Pons (tissue), 1 donor: ENCODE measurements around the gene P2RY6.

ENCODE experiments used
- DNase-seq: peaks from one replicate; pipeline ENCODE4 v3.0.0-alpha.2; 2016; ENCODE audit warnings: low spot score

P2RY6 gene

DNA sequence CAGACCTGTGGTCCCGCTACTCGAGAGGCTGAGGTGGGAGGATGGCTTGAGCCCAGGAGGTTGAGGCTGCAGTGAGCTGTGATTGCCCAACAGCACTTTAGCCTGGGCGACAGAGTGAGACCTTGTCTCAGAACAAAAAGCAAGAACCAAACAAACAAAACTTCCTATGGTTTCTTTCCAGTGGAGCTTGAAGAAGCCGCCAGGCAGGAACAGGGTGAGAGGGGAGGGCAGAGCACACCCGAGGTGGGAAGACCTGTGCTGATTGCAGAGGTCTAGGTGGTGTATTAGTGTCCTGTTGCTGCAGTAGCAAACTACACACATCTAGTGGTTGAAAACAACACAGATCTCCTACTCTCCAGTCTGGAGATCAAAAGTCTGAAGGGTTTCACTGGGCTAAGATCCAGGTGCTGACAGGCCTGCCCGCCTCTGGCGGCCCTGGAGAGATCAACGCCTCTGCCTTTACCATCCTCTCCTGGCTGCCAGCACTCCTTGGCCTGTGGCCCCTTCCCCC lies 46.4 kb downstream of the P2RY6 start:
- no peak for DNase-seq

DNA sequence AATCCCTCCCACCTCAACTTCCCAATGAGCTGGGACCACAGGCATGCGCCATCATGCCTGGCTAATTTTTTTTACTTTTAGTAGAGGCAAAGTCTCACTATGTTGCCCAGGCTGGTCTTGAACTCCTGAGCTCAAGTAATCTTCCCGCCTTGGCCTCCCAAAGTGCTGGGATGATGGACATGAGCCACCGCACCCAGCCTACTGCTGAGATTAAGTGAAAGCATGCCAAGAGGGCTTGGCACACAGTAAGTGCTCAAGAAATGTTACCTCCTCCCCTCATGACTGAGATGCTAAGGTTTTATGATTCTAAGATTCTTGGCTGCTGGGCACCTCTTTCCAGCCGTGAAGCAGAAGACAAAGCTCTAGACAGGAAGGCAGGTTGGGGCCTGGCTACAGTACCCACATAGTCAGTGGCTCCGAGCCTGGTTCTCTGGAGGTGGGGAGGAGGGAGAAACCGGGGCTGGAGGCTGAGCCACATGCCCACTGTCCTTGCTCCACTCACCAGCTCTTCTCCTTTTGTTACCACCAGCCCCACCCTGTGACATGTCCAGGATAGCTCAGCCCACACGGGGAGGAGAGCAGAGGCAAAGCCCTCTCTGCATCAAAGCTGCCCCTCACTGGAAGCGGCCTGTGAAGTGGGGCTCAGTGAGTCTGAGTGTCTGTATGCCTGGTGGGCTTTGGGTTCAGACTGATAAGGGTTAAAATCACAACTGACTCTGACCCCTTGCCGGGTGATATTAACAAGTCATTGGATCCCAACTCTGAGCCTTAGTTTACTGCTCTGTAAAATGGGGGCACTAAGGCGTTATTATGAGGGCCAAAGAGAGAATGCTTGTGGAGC lies 48.8 kb downstream of the P2RY6 start:
- no peak for DNase-seq

DNA sequence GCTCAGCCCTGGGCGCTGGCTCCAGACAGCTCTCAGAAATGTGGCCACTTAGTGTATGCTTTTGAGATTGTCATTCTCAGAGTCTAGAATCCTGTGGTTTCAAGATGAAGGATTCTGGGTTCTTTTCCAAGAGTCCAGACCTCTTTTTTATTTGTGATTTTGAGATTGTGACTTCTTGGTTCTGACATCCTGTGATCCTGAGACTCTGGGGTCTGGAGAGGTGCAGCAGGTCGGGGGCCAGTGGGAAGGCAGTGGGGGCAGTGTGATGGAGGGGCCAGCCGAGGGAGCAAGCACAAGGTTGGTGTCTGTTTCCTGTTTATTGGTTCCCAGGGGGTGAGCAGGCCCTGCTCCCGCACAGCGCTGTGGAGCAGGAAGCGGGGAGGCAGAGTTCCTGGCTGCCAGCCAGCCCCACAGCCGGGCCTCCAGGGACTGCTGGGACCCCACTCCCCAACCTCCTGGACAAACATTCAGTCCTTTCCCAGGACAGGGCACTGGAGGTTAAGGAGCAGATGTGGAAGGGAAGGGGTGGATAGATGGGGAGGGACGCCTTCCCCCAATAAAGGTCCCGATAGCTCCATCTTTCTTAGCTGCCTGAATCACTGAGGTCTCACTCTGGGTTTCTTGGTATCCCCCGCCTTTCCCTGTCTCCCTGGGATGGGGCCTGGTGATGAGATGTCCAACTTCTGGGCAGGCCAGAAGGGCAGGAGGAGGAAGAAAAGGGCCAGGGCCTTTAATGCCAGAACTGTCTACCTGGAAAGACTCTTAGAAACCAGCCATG lies 49.7 kb downstream of the P2RY6 start:
- DNase-seq: no peak

DNA sequence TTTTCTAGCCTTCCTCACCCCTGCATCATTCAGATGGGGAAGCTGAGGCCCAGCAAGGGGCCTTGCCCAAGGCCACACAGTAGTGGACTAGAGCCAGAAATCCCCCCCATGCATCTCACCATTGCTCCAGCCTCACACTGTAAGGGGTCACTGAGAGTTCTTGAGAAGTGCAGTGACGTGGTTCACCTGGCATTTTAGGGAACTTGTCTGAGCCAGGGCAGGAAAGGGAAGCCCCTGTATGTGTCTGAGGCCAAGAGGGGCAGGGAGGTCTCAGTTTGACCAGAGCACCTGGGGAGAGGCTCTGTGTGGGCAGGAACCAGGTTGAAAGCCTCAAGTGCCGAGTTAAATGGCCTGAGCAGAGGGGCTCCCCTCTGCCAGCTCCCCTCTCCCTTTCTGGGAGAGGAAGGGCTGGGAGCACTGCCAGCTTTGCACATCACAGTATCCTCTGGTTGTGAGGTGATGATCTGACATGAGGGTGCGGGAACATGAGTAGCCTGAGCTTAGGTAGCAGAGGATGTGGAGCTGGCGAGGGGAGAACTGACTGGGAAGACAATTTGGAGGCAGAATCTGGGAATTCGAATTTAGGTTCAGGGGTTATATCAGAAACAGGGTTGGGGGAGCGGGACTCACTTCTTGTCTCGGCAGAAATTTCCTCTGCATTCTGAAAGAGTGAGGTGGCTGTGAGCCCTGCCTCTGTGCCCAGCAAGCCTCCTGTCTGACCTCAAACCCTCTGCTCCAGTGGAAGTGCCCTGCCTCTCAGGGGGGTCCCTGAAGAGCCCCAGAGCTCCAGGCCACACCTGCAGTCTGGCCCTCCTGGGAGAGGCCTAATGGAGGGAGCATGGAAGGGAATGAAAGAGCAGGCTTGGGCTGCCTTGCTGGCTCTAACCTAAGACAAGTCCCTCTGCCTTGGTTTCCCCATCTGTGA lies 50.5 kb downstream of the P2RY6 start:
- DNase-seq: no peak

DNA sequence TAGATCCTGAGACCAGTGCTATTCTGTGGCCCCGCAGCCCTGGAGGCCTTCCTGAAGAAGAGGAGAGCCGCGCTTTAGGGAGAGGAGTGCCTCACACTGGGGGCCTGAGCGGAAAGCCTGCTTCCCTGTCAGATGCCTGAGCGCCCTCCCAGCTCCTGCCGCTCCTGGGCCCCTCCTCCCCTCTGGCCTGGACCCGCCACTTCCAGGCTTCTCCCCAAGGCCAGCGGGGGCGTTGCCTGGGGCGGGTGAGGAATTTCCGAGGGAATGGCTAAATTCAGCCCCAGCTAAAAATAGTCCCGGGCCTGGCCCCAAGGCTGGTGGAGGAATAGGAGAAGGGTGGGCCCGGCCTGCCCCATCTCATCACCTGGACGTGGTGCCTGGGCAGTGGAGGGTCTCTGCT lies 51.3 kb downstream of the P2RY6 start:
- no peak for DNase-seq

DNA sequence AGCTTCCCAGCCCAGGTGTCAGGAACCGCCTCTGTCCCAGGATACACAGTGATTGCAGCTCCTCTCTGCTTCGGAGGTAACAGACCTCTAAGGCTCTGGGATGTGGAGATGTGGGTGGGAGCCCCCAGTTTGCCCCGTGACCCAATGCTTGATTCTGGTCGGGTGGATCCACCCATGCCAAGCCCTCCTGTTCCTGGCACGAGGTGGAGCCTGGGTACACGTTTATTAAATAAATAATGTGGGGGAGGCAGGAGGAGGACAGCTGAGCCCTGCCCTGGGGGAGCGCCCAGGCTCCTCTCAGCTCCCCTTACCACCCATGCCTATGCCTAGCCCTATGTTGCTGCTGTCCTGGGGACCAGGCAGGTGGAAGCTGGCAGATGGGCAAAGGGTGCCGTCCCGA lies 52.0 kb downstream of the P2RY6 start:
- no peak for DNase-seq

DNA sequence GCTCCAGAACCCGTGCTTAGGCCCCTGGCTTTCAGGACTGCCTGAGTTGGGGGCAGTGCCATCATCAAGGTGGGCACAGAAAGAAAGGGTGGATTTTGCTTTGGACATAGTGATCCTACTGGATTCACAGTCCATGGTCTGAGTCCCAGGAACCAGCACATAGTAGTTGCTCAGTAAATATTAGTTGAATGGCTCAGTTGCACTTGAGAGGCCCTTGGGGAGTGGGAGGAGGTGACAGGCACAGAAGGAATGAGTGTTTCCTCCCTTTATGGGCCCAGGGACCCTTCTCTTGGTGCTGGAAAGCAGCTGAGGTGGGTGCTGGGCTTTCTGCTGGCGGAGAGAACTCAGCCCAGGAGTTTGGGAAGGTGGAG lies 52.5 kb downstream of the P2RY6 start:
- DNase-seq: no peak

DNA sequence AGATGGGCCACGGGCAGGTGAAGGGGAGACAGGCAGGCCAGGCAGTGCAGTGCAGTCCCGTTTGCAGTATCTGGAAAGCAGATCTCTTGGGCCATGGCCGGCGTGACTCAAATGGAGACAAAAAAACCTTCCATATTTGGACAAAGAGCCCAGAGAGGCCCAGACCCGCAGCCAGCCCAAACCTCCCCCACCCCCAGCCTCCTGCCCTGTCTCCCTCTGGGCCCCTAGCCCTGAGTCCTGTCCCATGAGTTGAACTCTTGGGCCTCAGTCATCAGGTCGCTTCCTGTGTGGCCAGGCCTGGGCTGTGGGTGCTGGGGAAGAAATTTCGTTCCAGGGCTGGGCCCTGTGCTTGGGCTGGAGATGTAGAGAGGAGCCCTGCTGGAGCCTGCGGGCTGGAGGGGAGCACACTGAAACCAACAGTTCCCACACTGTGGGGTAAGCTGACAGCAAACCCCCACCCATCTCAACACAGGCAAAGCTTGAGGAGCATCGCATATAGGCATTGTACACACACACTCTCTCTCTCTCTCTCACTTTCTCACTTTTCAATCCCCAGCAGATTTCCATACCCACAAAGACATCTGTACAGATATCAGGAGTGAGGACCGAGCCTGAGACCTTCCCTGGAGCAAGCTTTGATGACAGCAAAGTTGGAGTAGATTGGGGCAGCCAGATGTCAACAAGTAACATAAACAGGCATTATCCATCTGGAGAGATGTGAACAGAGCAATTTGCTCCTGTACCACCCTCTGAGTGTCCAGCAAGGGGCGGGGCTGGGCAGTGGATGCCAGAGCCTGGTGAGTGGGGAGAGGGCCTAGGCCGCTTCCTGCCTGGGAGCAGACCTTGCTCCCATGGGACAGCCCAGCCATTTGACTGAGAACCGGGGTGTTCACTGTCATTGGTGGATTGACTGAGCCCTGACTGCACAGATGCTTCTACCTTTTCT lies 53.2 kb downstream of the P2RY6 start:
- DNase-seq: no peak

DNA sequence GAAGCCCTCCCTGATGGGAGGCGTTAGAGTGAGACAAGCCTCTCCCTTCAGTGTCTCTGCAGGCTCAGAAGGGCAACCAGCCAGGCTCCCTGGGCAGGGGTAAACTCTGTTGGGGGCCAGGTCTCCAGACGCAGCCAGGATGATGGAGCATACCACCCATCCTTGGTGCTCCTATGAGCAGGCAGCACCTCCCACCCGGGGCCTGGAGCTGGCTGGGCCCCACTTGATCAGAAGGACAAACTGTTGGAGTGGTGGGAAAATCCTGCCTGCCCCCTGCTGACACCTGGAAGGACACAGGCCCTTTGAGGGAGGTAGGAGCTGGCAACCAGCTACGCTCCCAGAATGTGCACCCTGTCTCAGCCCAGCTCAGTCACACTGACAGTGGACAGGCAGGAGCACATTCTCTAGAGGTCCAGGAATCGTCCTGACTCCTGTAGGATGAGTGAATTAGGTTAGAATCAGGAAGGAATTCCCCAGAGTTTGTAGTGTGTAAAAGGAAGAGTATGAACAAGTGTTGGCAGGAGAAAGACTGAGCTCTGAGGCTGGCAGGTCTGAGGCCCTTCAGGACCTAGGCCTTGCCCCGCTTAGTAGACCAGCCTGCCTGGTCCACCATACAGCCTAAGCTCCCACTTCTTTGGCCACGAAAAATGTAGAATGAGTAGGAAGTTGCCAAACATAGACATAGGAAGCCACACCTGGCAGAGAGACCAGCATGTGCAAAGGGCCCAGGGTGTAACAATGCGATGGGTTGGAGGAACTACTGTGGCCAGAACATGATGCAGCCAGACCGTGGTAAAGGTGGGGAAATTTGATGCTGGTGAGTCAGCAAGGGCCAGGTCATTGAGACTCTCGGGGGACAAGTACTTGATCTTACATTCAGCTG lies 55.0 kb downstream of the P2RY6 start:
- DNase-seq: no peak

DNA sequence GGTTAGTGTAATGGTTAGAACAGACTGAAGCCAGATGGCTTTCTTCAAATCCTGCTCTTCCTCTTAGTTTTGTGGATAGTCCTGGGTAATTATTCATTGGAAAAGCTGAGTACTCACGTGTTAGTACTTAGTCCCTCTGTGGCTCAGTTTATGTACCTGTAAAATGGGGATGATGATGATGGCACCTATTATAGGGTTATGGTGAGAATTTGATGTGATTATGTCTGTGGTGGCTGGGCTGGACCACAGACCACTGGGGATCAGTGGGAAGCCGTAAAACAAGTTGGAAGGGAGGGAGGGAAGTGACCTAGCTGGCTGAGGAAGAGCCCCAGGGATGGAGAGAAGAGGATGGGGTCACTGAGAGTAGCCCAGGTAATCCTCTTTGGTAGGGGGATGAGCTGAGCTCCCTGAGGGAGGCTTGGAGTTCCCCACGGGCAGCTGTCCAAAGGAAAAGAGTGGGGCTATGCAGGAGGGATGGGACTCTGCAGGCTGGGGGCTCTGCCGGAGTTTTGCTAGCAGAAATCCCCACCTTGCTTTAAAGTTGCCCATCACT lies 55.8 kb downstream of the P2RY6 start:
- no peak for DNase-seq

DNA sequence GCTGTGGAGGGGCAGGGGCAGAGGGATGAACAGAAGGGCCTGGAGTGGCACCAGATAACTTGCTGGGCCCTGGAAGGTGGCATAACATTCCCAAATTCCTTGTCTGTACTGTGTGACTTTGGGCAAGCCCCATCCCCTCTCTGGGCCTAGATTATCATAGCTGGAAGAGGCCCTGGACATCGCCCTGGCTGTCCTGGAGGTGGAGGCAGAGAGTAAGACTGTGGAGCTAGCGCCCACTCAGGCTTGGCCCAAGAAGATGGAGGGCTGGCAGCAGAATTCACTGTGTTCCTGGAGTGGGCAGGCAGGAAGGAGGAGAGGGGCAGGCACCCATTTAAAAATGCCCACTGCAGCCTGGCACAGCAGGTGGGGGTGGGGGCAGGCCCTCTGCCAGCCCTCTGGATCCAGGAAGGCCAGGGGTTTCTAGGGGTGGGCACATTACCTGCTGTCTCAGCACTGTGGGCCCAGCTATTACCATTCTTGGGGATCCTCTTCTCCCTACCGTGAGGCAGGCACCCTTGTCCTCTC lies 58.5 kb downstream of the P2RY6 start:
- DNase-seq: no peak

DNA sequence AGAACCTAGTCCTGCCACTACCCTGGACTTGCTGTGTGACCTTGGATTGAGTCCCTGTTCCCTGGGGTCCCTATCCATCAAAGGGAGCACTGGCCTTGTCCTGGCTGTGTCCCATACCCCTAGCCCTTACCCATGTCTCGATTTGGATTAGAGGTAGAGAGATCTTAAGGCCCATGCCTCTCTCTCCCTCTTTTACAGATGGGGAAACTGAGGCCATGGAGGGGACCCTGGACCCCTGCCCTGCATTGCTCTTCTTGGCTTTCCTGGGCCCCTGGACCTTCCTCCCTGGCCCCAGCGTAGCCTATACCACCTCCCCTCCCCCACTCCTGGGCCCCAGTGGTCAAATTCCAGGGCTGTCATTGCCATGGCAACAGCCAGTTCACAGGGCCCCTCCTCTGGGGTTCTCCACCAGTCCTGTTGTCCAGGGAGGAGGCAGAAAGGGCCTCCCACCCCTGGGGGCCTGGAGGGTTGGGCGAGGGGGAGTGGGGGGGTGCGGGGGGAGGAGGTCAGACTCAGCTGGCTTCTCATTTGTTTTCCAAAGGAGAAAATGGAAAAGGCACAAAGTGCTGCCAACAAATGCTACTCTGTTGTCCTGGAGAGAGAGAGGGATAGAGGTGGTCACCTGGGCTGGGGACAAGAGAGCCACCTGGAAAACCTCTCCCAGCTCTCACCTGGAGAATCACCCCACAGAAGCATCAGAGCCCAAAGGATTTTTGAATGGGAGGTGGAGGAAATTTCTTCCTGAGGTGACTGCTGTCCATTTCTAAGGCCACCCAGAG lies 59.2 kb downstream of the P2RY6 start:
- DNase-seq: no peak

DNA sequence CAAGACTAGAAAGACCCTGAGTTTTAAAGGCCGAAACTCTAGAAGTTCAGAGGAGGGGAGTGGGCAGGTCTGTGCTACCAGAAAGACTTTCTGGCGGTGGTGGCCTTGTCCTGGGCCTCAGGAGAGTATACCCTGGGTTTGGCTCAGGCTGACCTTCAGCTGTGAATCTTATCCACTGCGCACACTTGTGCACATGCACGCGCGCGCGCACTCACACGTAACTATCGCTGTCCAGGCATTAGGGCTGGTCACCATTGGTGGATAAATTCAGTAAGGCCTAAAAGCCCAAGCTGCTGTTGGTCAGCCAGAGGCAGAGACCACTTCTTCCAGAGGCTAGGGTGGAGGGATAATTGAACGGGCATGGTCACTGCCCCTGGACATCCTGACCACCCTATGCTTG lies 61.0 kb downstream of the P2RY6 start:
- DNase-seq: no peak

DNA sequence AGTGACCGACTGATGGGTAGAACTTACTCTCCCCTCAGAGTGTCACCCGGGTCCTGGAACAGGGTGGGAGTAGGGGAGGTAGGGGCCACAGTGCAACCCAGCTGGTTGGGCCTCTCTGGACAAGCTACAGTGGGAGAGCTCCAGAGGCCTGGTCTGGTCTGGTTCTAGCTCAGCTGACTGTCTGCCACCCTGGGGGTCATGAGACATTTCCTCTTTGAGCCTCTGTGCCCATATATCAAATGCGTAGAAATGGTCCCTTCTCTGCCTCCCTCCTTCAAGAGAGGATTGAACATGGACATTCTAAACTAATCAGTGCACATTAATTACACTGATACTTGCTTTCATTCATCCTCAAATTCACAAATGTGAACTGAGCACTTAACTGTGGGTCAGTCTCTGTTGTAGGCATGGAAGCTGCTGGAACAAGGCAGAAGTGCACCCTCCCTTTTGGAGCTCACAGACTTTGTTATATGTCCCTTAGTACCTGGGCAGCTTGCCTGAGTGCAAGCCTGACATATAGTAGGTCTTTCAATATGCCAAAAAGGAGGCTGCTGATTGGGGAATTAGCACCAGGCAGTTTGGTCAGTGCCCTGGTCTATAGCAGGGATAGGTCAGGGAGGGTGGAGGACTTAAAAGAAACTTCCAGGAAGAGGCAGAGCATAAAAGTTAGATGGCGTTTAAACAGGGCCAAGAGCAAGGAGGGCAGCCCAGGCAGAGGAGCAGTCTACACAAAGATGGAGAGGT lies 61.7 kb downstream of the P2RY6 start:
- no peak for DNase-seq

DNA sequence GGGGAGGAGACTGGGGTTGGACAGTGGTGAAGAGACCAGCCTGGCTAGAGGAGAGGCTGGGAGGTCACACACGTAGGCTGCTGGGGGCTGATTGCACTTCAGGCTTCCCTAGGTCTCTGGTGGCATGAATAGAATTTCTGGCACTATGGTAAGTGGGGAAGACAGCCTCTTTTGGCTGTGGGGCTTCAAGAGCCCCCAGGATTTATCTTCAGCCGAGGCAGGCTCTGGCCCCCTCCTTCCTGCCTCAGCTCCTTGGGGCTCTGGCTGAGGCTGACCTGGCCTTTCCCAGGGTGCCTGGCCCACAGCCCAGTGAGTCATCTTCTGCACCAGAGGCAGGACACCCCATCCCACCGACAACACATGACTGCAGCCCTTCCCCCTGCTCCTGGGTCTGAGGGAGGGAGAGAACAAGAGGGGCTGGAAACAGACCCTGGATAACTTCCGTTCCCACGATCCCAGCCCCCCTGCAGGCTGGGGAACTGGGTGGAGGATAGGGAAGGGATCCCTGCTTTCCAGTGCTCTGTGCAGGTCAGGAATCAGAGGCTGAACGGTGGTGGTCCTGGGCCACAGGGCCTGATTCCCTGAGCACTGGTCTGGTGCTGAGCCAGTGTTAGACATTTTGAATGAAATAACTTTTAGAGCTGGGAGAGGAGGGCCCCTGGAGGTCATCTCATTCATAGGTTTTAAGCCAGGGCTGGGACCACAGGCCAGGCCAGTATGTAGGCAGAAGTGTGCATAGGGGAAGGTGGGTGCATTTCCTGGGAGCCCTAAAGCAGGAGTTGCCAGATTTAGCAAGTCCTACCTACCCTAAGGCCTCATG lies 62.5 kb downstream of the P2RY6 start:
- no peak for DNase-seq

DNA sequence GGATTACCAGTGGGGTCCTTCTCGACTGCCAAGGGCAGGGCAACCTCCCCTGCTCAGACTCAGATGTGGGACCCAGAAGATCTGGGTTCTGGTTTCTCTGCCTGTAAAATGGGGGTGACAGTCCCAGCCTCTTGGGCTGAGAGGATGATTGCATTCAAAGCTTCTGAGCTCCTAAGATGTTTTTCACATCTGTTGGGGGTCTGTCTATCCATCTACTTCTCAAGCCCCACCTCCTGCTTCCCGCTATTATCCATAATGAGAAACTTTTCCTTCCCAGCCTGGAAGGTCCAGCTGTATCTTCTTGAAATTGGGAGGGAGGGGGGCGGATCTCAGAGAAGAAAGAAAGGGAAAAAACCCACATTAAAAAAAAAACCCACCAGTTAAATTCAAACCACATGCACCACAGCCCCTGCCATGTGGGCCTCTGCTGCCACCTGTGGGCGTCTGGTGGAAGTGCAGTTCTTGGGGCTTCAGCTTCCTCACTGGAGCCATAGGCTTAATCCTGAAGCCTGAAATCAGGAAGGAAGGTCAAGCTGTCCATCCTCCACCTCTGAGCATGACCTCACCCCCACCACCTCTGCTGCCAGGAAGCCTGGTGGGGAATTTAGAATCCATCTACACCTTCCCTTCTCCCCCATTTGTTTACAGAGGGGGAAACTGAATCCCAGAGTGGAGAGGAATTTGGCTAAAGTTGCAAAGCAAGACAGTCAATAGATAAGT lies 63.2 kb downstream of the P2RY6 start:
- DNase-seq: peak; percentile 76
